ENCODE results near the gene TMEM187. TPM values are rescaled to one million over a fixed set of nuclear protein-coding genes. Genes with fewer than 3 reads are reported as not detected.
"Not testable (repeated sequence)": the region's sequence is repeated elsewhere in the genome, so short reads cannot be mapped to it uniquely, and the experiment has no call there.

Gene TMEM187
- total RNA-seq, 2 experiments from 2014 or later: 6.2 to 6.7 TPM

DNA sequence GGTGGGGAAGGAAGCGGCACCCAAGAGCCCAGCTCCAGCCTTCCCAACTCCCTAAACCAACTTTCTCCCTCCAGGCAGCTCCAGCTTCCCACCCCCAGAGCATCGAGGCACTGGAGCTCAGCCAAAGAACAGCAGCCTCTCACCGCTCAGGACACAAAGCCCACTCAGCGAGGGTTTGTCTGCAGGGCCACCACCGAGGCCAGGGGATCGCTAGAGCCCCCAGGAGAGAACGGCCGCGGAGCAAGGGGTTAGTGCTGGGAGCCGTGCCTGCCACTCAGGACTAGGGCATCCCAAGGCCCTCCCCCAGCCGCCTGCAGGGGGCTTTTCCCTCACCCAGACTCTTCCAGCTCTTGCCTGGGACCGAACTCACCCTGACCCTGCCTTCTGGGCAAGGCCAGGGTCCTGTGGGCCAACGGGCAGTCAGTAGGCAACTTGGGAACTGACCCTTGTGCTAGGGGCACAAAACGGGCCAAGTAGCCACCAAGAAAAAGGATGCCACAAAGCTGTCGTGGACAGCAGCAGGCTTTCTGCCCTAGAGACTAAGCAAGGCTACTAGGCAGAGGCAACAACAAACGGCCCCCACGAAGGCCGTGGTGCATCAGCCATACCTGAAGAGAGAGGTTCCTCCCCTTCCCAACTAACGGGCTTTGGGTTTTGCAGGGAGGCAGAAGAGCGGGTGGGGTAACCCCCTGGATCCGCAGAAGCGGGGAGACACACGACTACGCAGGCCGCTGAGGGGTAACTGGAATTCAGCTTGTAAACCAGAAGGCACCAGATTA, 3.2 kb upstream of the TMEM187 start:
- Mint-ChIP-seq H3K4me3 (peak overlapping the region; percentile 100), H3K27ac (peak overlapping the region; percentile 100), H3K27me3 (ENCODE audit: low read depth) (no peaks in the 10 kb centered on the region), H3K9me3 (no peaks in the 10 kb centered on the region), H3K4me1 (ENCODE audit: low read depth) (peaks cover 32% of the 10 kb centered on the region), H3K36me3 (ENCODE audit: low read depth) (peaks cover 26% of the 10 kb centered on the region)
- intact Hi-C loops (cut with micrococcal nuclease): no loop called here
- CTCF ChIA-PET: interaction anchor here (0.7 to 4.2 kb wide), 2 partner anchors 21 to 60 kb away, joined by 3 to 32 read pairs; no protein-coding TSS in a partner anchor
- no peak for DNase-seq

DNA sequence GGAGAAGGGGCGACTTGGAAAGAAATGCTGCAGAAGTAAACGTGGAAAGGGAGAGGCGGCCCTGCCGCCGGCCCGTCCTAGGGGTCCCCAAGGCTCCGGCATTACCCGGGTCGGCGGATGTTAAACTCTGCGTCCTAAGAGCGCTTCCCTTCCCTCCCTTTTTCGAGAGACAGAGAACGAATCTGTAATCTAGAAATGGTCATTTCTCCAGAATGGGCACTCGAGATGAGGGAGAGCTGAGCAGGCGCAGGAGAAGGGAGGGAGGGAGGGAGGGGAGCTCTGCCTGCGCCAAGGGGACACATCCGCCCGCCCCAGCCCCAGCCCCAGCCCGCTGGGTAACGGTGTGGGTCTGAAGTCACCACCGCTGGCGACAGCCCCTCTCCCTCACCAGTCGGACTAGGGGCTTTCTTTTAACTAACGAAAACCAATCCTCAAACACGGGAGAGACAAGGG, 2.6 kb upstream of the TMEM187 start:
- Mint-ChIP-seq H3K4me1 (ENCODE audit: low read depth) (peaks cover 36% of the 10 kb centered on the region), H3K36me3 (ENCODE audit: low read depth) (peaks cover 26% of the 10 kb centered on the region)
- CTCF ChIA-PET: interaction anchor here (0.7 to 4.2 kb wide), 2 partner anchors 22 to 60 kb away, joined by 3 to 32 read pairs; no protein-coding TSS in a partner anchor

DNA sequence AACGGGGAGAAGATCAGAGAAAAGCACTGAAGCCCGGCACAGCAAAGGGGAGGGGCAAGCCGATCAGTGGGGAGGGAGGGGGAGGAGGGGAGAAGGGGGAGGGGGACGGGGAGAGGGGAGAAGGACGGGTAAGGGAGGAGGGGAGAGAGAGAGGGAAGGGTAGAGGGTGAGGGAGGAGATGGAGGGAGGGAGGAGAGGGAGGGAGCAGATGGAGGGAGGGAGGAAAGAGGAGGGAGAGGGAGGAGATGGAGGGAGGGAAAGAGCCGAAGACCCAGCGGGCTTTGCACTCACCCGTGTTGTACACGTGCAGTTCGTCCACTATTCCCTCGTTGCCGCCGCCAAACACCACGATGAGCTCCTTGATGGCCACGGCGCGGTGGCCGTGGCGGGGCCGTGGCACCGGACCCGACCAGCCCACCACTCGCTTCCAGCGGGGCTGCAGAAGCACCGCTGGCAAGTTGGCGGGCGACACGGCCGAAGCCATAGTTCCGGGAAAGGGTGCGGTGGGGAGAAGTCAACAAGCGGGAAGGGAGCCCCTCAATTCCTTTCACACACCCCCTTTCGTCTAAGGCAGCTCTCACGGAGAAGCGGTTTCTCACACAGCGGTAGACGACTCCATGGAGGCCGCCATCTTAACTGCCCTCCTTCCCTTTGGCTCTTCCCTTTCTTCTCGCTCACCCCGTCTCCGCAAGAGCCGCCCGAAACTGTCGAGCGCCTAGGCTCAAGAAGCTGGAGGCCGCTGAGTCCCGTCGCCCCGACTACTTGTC, 2.0 kb upstream of the TMEM187 start:
- peak overlapping the region; percentile 100 for H3K27ac Mint-ChIP-seq
- no peaks in the 10 kb centered on the region for H3K9me3 Mint-ChIP-seq
- CTCF ChIA-PET: interaction anchor here (0.6 to 1.8 kb wide), 3 partner anchors 10 to 50 kb away, joined by 3 to 6 read pairs (median 3); no protein-coding TSS in a partner anchor
- H3K4me3 Mint-ChIP-seq: peak overlapping the region; percentile 100
- DNase-seq: peak; percentile 39
- no peaks in the 10 kb centered on the region for H3K27me3 Mint-ChIP-seq (ENCODE audit: low read depth)
- H3K36me3 Mint-ChIP-seq (ENCODE audit: low read depth): peaks cover 26% of the 10 kb centered on the region
- H3K4me1 Mint-ChIP-seq (ENCODE audit: low read depth): peaks cover 36% of the 10 kb centered on the region
- intact Hi-C loops (cut with micrococcal nuclease): loop anchor here (1.0 to 5.0 kb wide), 6 partner anchors 42 to 507 kb away; partner anchors contain the start of genes ABCD1, BCAP31, HAUS7 and IDH3G

More for the DNA sequence above, 2.6 kb upstream of the TMEM187 start:
- Mint-ChIP-seq H3K4me3 (peak overlapping the region; percentile 100), H3K9me3 (no peaks in the 10 kb centered on the region), H3K27ac (peak overlapping the region; percentile 100), H3K27me3 (ENCODE audit: low read depth) (no peaks in the 10 kb centered on the region)
- peak; percentile 38 for DNase-seq
- intact Hi-C loops (cut with micrococcal nuclease): loop anchor here (2.0 to 5.0 kb wide), 3 partner anchors 245 to 507 kb away; partner anchors contain the start of genes ABCD1, BCAP31, HAUS7 and LAGE3

DNA sequence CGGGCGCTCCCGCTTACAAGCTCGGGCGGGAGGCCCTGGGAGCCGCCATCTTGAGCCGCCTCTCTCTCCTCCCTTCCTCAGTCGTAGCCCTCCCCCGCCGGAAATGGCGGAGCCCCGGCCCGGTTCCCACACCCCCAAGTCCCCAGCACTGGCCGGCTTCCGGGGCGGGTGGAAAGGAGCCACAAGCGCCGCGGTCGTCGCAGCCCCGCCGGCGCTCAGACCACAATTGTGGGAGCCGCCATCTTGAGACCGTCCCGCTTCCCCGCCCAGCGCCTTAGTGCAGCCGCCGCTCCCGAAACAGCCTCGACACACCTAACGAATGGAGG, 1.5 kb upstream of the TMEM187 start:
- peak; percentile 90 for DNase-seq
- peak overlapping the region; percentile 100 for H3K4me3 Mint-ChIP-seq
- peak overlapping the region; percentile 100 for H3K27ac Mint-ChIP-seq
- H3K27me3 Mint-ChIP-seq (ENCODE audit: low read depth): no peaks in the 10 kb centered on the region
- CTCF ChIA-PET: interaction anchor here (0.6 to 1.8 kb wide), 4 partner anchors 10 to 78 kb away, joined by 3 to 6 read pairs (median 3); no protein-coding TSS in a partner anchor
- H3K4me1 Mint-ChIP-seq (ENCODE audit: low read depth): peaks cover 37% of the 10 kb centered on the region
- no peaks in the 10 kb centered on the region for H3K9me3 Mint-ChIP-seq
- intact Hi-C loops (cut with micrococcal nuclease): loop anchor here (1.0 to 5.0 kb wide), 6 partner anchors 43 to 506 kb away; partner anchors contain the start of genes ABCD1, BCAP31, HAUS7 and IDH3G
- H3K36me3 Mint-ChIP-seq (ENCODE audit: low read depth): peaks cover 26% of the 10 kb centered on the region

GRCh38 chrX:153971450-153972367, 845 bp upstream of the TMEM187 start, which contains the start of gene HCFC1:
Gene HCFC1, minus strand, starts transcription at chrX:153971818. Its CDS starts 978 bp downstream, at chrX:153970840.
- peak; percentile 91 for DNase-seq
- Mint-ChIP-seq H3K27ac (peak within 1 kb of the TSS; percentile 100), H3K4me3 (peak within 1 kb of the TSS; percentile 100), H3K4me1 (ENCODE audit: low read depth) (peaks cover 31% of the 10 kb centered on the region), H3K27me3 (ENCODE audit: low read depth) (no peaks in the 10 kb centered on the region), H3K36me3 (ENCODE audit: low read depth) (peaks cover 26% of the 10 kb centered on the region), H3K9me3 (no peaks in the 10 kb centered on the region)
- intact Hi-C loops (cut with micrococcal nuclease): loop anchor here (1.0 to 5.0 kb wide), 9 partner anchors 13 to 506 kb away; partner anchors contain the start of genes ABCD1, BCAP31, HAUS7 and IDH3G
- CTCF ChIA-PET: interaction anchor here (0.6 to 1.8 kb wide), 4 partner anchors 9 to 77 kb away, joined by 3 to 6 read pairs (median 3); no protein-coding TSS in a partner anchor

DNA sequence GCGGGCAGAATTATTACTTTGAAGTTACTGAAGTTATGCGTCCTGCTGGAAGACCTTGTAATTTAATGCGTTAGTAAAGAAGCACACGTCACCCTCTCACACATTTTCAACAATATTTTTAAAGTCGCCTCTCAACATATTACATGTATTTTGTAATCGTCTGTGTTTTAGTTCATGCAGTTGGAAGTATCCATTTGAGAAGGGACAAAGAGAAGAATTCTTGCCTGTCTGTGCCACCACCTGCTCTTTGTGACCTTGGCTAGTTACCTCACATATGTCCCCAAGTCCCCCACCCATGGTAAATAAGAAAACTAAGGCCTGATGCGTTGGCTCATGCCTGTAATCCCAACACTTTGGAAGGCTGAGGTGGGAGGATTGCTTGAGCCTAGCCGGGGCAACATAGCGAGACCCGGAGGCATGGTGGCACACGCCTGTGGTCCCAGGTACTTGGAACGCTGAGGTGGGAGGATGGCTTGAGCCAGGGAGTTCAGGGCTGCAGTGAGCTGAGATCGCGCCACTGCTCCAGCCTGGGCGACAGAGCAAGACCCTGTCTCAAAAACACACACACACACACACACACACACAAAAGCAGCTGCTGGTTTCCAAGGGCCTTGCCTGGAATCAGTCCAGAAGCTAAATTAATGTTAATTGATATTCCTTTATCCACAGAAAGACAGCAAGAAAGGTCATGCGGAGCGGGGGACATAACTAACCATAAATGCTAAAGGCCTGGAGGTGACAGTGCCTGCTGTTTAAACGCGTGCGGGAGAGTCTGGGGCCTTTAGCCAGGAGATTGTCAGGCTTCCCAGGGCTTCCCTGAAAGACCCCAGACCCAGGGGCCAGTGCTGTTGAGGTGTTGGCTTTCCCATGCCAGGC, 811 bp downstream of the TMEM187 start:
- no peaks in the 10 kb centered on the region for H3K9me3 Mint-ChIP-seq
- no peaks in the 10 kb centered on the region for H3K27me3 Mint-ChIP-seq (ENCODE audit: low read depth)
- intact Hi-C loops (cut with micrococcal nuclease): loop anchor here (5.0 kb wide), 2 partner anchors 501 to 504 kb away; partner anchors contain the start of genes HAUS7 and LAGE3
- peaks cover 14% of the 10 kb centered on the region for H3K36me3 Mint-ChIP-seq (ENCODE audit: low read depth)
- peak overlapping the region; percentile 84 for H3K4me3 Mint-ChIP-seq
- peaks cover 17% of the 10 kb centered on the region for H3K4me1 Mint-ChIP-seq (ENCODE audit: low read depth)
- H3K27ac Mint-ChIP-seq: peak overlapping the region; percentile 96
- no peak for DNase-seq
- CTCF ChIA-PET: interaction anchor here (2.2 kb wide), 1 partner anchor 40 kb away, joined by 4 read pairs; no protein-coding TSS in a partner anchor

GRCh38 chrX:153974003-153974725, 1.6 kb downstream of the TMEM187 start:
- DNase-seq: no peak

GRCh38 chrX:153974726-153975286, 2.3 kb downstream of the TMEM187 start:
- CTCF ChIA-PET: interaction anchor here (0.8 to 2.2 kb wide), 2 partner anchors 11 to 39 kb away, joined by 3 to 4 read pairs; no protein-coding TSS in a partner anchor
- intact Hi-C loops (cut with micrococcal nuclease): loop anchor here (5.0 kb wide), 2 partner anchors 502 to 503 kb away; partner anchors contain the start of genes HAUS7 and LAGE3
- Mint-ChIP-seq H3K27ac (peak overlapping the region; percentile 96), H3K36me3 (ENCODE audit: low read depth) (peaks cover 8% of the 10 kb centered on the region), H3K4me1 (ENCODE audit: low read depth) (peaks cover 17% of the 10 kb centered on the region), H3K4me3 (peak overlapping the region; percentile 84), H3K27me3 (ENCODE audit: low read depth) (no peaks in the 10 kb centered on the region), H3K9me3 (no peaks in the 10 kb centered on the region)
- no peak for DNase-seq

More at GRCh38 chrX:153974003-153974725, 1.6 kb downstream of the TMEM187 start:
- no peaks in the 10 kb centered on the region for H3K27me3 Mint-ChIP-seq (ENCODE audit: low read depth)
- intact Hi-C loops (cut with micrococcal nuclease): loop anchor here (5.0 kb wide), 2 partner anchors 502 to 503 kb away; partner anchors contain the start of genes HAUS7 and LAGE3
- H3K36me3 Mint-ChIP-seq (ENCODE audit: low read depth): peaks cover 11% of the 10 kb centered on the region
- no peaks in the 10 kb centered on the region for H3K9me3 Mint-ChIP-seq
- H3K27ac Mint-ChIP-seq: peak overlapping the region; percentile 96
- peak overlapping the region; percentile 84 for H3K4me3 Mint-ChIP-seq
- CTCF ChIA-PET: interaction anchor here (0.8 to 2.2 kb wide), 2 partner anchors 11 to 39 kb away, joined by 3 to 4 read pairs; no protein-coding TSS in a partner anchor
- H3K4me1 Mint-ChIP-seq (ENCODE audit: low read depth): peaks cover 17% of the 10 kb centered on the region

- H3K4me3 Mint-ChIP-seq: peak overlapping the region; percentile 67
- peak overlapping the region; percentile 95 for H3K27ac Mint-ChIP-seq
- not testable (repeated sequence) for H3K9me3 Mint-ChIP-seq; H3K27me3 Mint-ChIP-seq (ENCODE audit: low read depth); H3K36me3 Mint-ChIP-seq (ENCODE audit: low read depth)
- peak; percentile 60 for DNase-seq
- CTCF ChIA-PET: interaction anchor here (1.4 to 1.7 kb wide), 2 partner anchors 9 to 14 kb away, joined by 3 to 6 read pairs; partner anchors contain the start of gene HCFC1
- intact Hi-C loops (cut with micrococcal nuclease): loop anchor here (5.0 kb wide), 1 partner anchor 37 kb away; the partner anchor contains the start of gene IRAK1
- peaks cover 52% of the 10 kb centered on the region for H3K4me1 Mint-ChIP-seq (ENCODE audit: low read depth)
These were observed 7.8 kb downstream of the TMEM187 start for GRCh38 chrX:153980394-153980793.
